Keratinocyte (primary cell): ENCODE measurements around the gene SH3RF1. TPM values are rescaled to one million over a fixed set of nuclear protein-coding genes. Genes with fewer than 3 reads are reported as not detected.

ENCODE experiments used
- DNase-seq: peaks from one replicate; pipeline ENCODE4 v3.0.0-alpha.2; 2011; ENCODE audit warnings: low read depth, missing footprints, low spot score
- FAIRE-seq: peaks from 2 replicates; lab custom pipeline; 2011; peaks lifted over from hg19 to GRCh38; lab: Jason Lieb, UNC
- H2AFZ ChIP-seq: 2 replicates; pipeline ENCODE4 v1.6.0; 2012; ENCODE audit warnings: low read length, control low read depth, inconsistent platforms; ENCODE audit not compliant: control insufficient read depth
- H3K27ac ChIP-seq: 2 replicates; pipeline ENCODE4 v1.5.1; 2011; ENCODE audit warnings: low read length; ENCODE audit not compliant: control insufficient read depth, insufficient read depth
- H3K27me3 ChIP-seq: 3 replicates; pipeline ENCODE4 v1.6.0; 2011; ENCODE audit warnings: low read length; ENCODE audit not compliant: control insufficient read depth, insufficient read depth; ENCODE audit errors: extremely low read depth
- H3K36me3 ChIP-seq, 2 experiments: 2 replicates in 1 of 2; 3 replicates in 1 of 2; pipeline ENCODE4 v1.5.1; 2011; ENCODE audit warnings: low read length in 2 of 2, mild to moderate bottlenecking in 1 of 2; ENCODE audit not compliant: control insufficient read depth in 2 of 2, insufficient read depth in 2 of 2; ENCODE audit errors: extremely low read depth in 1 of 2
- H3K4me1 ChIP-seq: 3 replicates; pipeline ENCODE4 v1.5.1; 2011; ENCODE audit warnings: low read length; ENCODE audit not compliant: control insufficient read depth, insufficient read depth; ENCODE audit errors: extremely low read depth
- H3K4me2 ChIP-seq: 3 replicates; pipeline ENCODE4 v1.6.0; 2011; ENCODE audit warnings: low read depth, low read length; ENCODE audit not compliant: control insufficient read depth, insufficient read depth; ENCODE audit errors: extremely low read depth
- H3K4me3 ChIP-seq, 3 experiments: fragments of 200-600 bp in 1 of 3; sonication (generic) in 1 of 3; 2 replicates in 2 of 3; 3 replicates in 1 of 3; pipeline ENCODE4 v1.5.1; 2011 to 2016; ENCODE audit warnings: low read length in 3 of 3, mild to moderate bottlenecking in 3 of 3, control low read depth in 2 of 3, inconsistent platforms in 1 of 3, low read depth in 1 of 3, mixed read lengths in 1 of 3, mixed run types in 1 of 3, moderate library complexity in 1 of 3; ENCODE audit not compliant: control insufficient read depth in 2 of 3, insufficient read depth in 2 of 3; ENCODE audit errors: extremely low read depth in 1 of 3
- H3K79me2 ChIP-seq: 2 replicates; pipeline ENCODE4 v1.6.0; 2012; ENCODE audit warnings: low read length; ENCODE audit not compliant: control insufficient read depth, insufficient read depth
- H3K9ac ChIP-seq: 3 replicates; pipeline ENCODE4 v1.6.0; 2011; ENCODE audit warnings: low read length; ENCODE audit not compliant: control insufficient read depth, insufficient read depth; ENCODE audit errors: extremely low read depth
- H3K9me1 ChIP-seq: 3 replicates; pipeline ENCODE4 v1.6.0; 2011; ENCODE audit warnings: low read length; ENCODE audit not compliant: control insufficient read depth, insufficient read depth; ENCODE audit errors: extremely low read depth
- H3K9me3 ChIP-seq: 2 replicates; pipeline ENCODE4 v1.5.1; 2012; ENCODE audit warnings: low read depth, low read length; ENCODE audit not compliant: control insufficient read depth
- H4K20me1 ChIP-seq: 3 replicates; pipeline ENCODE4 v1.6.0; 2011; ENCODE audit warnings: low read length; ENCODE audit not compliant: control insufficient read depth, insufficient read depth; ENCODE audit errors: extremely low read depth
- EZH2 ChIP-seq: IDR thresholded peaks from one replicate; pipeline ENCODE4 v1.6.1; 2012; ENCODE audit warnings: inconsistent platforms, mild to moderate bottlenecking, low read length, moderate library complexity
- dilution Hi-C: fragments of 300-500 bp; cut with MboI; formaldehyde crosslinking; loops from one replicate; pipeline ENCODE4 v1.7.0; 2020; ENCODE audit warnings: low sequenced_read_pairs; ENCODE audit not compliant: extremely low pct_ligation_motif_present
- polyA plus RNA-seq, 5 experiments: library from polyadenylated mRNA; depleted of rRNA in 3 of 5; stranded (reverse) in 3 of 5; stranded (forward) in 1 of 5; unstranded in 1 of 5; fragments of >200 nt; gene quantifications; 1 replicate in 1 of 5; 2 replicates in 3 of 5; 3 replicates in 1 of 5; pipeline versions ENCODE4 v1.2.1 to v1.2.3, GENCODE V29; 2011 to 2012; ENCODE audit warnings: missing spikeins in 2 of 5, low read depth in 1 of 5, low replicate concordance in 1 of 5
- TF ChIP-seq, protein P1 (sequence below), 3 experiments: IDR thresholded peaks in 1 of 3; conservative IDR thresholded peaks in 1 of 3; optimal IDR thresholded peaks in 1 of 3; 2 replicates in 2 of 3; 3 replicates in 1 of 3; pipeline versions ENCODE3 to v1.5.1; 2011; ENCODE audit warnings: low read length in 3 of 3, mild to moderate bottlenecking in 3 of 3, moderate library complexity in 2 of 3, control low read depth in 1 of 3, inconsistent platforms in 1 of 3; ENCODE audit not compliant: insufficient read depth in 2 of 3; ENCODE audit errors: extremely low read depth in 1 of 3

The SH3RF1 gene
- polyA plus RNA-seq, 1 donor (not counting 4 experiments of a cell fraction or from before 2014, with no cell fraction given): 9.5 TPM

DNA sequence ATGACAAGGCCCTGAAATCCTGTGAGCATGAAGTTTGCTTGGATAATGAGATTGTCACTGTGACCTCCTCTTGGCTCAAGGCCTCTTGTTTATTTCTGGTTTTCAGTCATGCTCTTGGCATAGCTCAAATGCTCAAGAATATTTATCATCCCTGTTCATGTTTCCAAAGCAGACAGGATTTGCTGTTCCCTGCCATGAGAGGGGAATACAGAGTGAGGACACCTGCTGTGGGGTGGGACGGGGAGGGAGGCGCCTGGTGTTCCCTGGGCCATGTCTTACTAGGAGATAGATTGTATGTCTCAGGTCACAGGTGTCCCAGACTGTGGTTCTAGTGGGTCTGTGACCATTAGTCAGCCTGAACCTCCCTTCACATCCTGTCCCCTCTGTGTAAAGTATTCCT, 34.9 kb upstream of the SH3RF1 start:
- Histone ChIP-seq H4K20me1 (no peaks in the 10 kb centered on the region), H2AFZ (no peak overlapping the region), H3K27me3 (no peaks in the 10 kb centered on the region), H3K4me2 (no peak overlapping the region), H3K9me3 (no peaks in the 10 kb centered on the region), H3K4me3 (no peak overlapping the region), H3K9me1 (no peaks in the 10 kb centered on the region), H3K27ac (no peak overlapping the region), H3K9ac (no peak overlapping the region), H3K4me1 (no peaks in the 10 kb centered on the region), H3K79me2 (no peaks in the 10 kb centered on the region), H3K36me3 (no peaks in the 10 kb centered on the region)
- TF ChIP-seq EZH2: no peak
- TF ChIP-seq, protein P1, sequence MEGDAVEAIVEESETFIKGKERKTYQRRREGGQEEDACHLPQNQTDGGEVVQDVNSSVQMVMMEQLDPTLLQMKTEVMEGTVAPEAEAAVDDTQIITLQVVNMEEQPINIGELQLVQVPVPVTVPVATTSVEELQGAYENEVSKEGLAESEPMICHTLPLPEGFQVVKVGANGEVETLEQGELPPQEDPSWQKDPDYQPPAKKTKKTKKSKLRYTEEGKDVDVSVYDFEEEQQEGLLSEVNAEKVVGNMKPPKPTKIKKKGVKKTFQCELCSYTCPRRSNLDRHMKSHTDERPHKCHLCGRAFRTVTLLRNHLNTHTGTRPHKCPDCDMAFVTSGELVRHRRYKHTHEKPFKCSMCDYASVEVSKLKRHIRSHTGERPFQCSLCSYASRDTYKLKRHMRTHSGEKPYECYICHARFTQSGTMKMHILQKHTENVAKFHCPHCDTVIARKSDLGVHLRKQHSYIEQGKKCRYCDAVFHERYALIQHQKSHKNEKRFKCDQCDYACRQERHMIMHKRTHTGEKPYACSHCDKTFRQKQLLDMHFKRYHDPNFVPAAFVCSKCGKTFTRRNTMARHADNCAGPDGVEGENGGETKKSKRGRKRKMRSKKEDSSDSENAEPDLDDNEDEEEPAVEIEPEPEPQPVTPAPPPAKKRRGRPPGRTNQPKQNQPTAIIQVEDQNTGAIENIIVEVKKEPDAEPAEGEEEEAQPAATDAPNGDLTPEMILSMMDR (optimal IDR thresholded peaks at IDR 0.05 in 1 of 3, IDR thresholded peaks at IDR 0.05 in 1 of 3, conservative IDR thresholded peaks at IDR 0.05 in 1 of 3; ENCODE audit: extremely low read depth in 1 of 3, insufficient read depth in 2 of 3, low read length in 3 of 3): no peak
- dilution Hi-C loops: no loop called here
- FAIRE-seq (peak; percentile 26), DNase-seq (no peak)

DNA sequence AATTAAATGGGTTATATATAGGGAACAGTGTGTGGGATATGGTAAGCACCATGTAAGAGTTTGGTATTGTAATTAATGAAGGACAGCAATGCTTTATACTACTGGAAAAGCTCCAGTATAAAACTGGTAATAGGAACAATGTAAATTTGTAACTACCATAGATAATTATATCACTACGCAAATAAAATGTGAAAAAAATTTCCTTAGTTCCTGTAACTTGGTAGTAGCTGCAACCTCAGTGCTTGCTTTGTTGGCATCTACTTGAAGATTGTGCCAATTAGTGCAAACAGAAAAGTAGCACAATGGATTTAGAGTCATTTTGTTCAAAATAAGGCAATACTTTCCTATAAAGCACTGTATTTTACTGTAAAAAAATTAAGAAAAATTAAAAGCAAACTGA, 34.4 kb upstream of the SH3RF1 start:
- H3K9me1 ChIP-seq: no peaks in the 10 kb centered on the region
- H3K4me3 ChIP-seq: no peak overlapping the region
- H3K27me3 ChIP-seq: no peaks in the 10 kb centered on the region
- no peak overlapping the region for H2AFZ ChIP-seq
- H3K4me1 ChIP-seq: no peaks in the 10 kb centered on the region
- H3K36me3 ChIP-seq: no peaks in the 10 kb centered on the region
- no peaks in the 10 kb centered on the region for H4K20me1 ChIP-seq
- H3K4me2 ChIP-seq: no peak overlapping the region
- dilution Hi-C loops: no loop called here
- no peak for FAIRE-seq
- H3K9ac ChIP-seq: no peak overlapping the region
- H3K9me3 ChIP-seq: no peaks in the 10 kb centered on the region
- H3K27ac ChIP-seq: no peak overlapping the region
- H3K79me2 ChIP-seq: no peaks in the 10 kb centered on the region
- DNase-seq: no peak
- TF ChIP-seq EZH2: no peak
- TF ChIP-seq, protein P1 (optimal IDR thresholded peaks at IDR 0.05 in 1 of 3, IDR thresholded peaks at IDR 0.05 in 1 of 3, conservative IDR thresholded peaks at IDR 0.05 in 1 of 3; ENCODE audit: extremely low read depth in 1 of 3, insufficient read depth in 2 of 3, low read length in 3 of 3): no peak
